NCI-H345 treated with DMSO at 0.1 percent for 48 hours (cell line): Measurements from ENCODE around the gene SH3TC1.

ENCODE experiments used
- DNase-seq: peaks from one replicate; lab custom pipeline; 2025; ENCODE audit not compliant: unreplicated experiment; lab: John Stamatoyannopoulos, UW

SH3TC1 gene

GRCh38 chr4:8163436-8164193, 35.5 kb upstream of the SH3TC1 start:
- no peak for DNase-seq

DNA sequence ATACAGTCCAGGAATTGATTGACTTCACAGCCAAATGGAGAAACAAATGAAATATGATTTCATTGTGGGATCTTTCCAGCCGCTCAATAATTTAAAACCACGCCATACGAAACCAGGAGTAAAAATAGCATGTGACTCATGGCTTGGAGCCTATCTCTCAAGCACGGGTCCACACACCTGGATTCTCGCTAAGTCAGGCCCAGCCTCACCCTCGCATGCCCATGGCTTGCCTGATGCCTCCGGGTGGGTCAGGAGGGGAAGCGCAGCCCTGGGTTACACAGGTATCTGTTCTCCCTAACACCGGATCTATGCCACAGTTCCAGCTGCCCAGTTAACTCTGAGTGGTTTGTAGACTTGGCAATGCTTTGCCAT, 34.9 kb upstream of the SH3TC1 start:
- no peak for DNase-seq

GRCh38 chr4:8164687-8165086, 34.4 kb upstream of the SH3TC1 start:
- no peak for DNase-seq

DNA sequence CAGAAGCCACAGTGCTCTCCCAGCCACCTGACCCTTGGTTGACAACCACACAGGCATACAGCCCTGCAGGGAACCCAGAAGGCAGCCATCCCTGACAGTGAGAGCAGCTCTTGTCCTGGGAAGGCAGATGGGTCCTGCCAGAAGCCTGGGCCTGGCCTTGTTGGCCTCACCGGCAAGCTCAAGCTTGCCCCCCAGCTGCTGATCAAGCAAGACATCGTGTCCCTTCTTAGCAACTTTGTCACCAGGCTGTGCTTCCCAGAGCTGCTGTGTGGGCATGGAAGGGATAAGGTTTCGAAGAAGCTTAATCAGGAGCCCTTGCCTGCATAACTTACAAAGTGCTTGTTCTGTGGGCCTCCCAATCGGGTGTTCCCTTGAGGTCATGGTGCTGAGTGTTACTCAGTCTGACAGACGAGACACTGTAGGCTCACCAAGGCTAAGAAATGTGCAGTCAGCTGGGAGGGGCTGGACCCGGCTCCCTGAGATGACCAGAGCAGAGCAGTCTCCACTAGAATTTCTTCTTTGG, 33.7 kb upstream of the SH3TC1 start:
- no peak for DNase-seq

DNA sequence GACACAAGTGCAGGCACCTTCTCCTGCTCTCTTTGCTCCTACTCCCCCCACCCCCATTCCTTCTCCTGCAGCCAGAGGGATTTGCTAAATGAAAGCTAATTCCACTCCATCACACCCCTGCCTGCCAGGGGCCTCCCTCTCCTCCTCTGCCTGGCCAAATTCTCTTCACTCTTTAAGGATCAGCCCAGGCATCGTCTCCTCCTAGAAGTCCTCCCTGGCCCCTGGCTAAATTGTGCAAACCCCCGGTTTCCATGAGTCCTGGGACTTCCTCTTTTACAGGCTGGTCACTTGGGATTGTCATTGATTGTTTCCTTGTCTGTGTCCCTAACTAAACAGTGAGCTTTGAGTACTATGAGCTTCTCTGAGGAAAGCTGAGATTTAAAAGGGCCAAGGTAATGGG, 31.8 kb upstream of the SH3TC1 start:
- no peak for DNase-seq

- DNase-seq: no peak
These were observed 31.3 kb upstream of the SH3TC1 start for GRCh38 chr4:8167815-8168214.

- no peak for DNase-seq
These were observed 30.9 kb upstream of the SH3TC1 start for GRCh38 chr4:8168232-8168631.

DNA sequence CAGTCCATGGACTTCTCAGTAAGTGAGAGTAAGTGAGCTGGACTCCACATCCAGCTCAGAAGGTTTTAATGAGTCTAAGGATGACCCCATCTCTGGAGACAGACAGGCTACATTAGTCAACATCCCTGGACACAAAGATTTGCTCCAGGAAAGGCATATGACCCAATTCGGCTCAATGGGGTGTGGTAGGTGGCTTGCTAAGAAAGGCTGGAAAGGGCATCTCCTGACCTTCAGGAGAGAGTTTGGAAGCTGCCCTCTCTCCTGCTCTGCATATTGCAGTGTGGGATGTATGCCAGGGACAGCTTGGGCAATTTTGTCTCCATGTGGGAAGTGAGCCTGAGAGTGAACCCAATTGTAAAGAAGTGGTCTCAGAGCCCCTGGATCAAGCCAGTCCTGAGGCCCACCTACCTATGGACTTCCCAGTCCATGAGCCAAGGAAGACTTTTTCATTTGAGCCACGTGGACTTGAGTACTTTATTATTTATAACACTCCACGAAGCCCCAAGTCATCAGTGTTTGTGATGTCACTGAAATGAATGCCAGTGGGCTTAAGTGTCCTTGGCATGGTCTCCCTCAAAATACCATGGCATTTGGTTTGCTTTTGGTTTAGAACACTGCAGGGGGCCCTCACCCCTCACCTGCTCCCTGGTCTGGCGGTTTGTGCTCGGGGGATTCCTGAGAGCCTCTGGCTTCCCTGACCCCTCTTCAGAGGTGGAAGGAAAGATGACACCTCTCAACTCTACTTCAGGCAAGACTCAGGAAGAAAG, 30.1 kb upstream of the SH3TC1 start:
- no peak for DNase-seq

GRCh38 chr4:8169763-8170162, 29.3 kb upstream of the SH3TC1 start:
- no peak for DNase-seq

DNA sequence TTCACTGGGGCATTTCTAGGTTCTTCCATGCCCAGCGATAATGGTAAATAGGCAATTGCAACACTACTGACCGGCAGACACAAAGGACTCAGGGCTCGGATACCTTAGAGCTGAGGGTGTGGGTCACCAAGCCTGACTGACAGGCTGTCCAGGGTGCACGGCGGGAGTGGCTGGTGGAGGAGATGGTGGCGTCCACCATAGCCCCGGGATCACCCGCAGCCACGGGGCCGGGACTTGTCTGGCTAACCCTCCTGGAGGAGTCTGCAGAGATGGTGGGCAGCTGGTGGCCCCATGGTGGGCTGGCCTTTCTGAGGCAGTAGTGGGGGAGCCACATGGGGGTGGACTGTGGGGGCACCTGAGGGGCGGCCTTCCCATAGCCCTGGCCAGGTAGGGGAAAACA, 28.7 kb upstream of the SH3TC1 start:
- no peak for DNase-seq

DNA sequence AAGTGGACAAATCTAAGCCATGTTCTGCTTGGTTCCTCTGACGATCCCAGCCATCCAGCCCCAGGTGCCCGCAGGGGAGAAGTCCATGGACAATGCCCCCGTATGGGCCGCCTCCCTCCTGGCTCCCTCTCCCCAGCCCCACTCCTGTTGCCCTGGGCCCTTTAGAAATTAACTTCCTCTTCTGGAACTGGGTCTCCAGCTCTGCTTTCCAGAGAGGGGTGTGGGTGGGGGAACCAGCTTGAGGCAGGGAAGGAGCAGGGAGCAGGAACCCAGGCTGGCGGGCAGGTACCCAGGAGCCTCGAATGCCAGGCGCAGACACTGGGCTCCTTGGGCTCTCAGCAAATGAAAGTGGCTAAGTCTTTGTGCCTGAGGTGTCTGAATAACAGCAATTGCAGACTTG, 27.8 kb upstream of the SH3TC1 start:
- DNase-seq: no peak

GRCh38 chr4:8171984-8172924, 26.8 kb upstream of the SH3TC1 start:
- no peak for DNase-seq

DNA sequence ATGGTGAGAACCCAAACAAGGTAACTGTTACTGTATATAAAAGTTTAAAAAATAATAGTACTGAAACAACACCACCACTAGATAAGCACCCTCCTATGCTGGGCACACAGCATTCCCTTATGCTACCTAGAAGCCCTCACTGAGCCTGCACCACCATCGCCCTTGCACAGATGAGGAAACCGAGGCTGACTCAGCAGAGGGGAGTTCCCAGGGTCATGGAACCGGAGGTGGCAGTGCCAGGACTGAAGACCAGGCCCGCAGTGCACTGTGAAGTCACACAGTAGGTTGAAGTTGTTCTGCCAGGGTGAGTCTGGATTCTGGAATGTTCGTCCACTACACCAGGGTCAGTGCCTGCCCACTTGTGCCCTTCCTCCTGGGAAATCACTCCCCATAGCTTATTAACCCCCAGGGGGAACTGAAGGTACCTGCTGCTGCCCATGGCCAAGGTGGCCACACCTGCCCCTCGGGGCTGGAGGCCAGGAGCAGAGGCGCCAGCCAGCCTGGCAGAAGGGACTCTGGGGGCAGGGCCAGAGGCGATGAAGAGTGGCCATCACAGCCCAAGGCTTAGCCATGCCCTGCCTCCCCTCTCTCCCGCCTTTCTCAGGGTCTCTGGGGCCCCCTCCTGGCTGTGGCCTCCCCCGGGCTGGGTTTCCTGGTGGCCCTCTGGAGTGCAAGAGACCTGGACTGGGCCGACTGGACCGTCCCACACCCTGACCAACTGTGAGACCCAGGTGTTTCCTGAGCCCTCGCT, 25.4 kb upstream of the SH3TC1 start:
- no peak for DNase-seq

- DNase-seq: no peak
These were observed 24.1 kb upstream of the SH3TC1 start for GRCh38 chr4:8174970-8175369.

GRCh38 chr4:8175686-8176085, 23.4 kb upstream of the SH3TC1 start:
- no peak for DNase-seq

GRCh38 chr4:8176547-8177399, 22.3 kb upstream of the SH3TC1 start:
- peak; percentile 29 for DNase-seq

GRCh38 chr4:8177552-8177951, 21.5 kb upstream of the SH3TC1 start:
- no peak for DNase-seq

GRCh38 chr4:8177956-8178355, 21.1 kb upstream of the SH3TC1 start:
- no peak for DNase-seq

GRCh38 chr4:8179074-8179473, 20.0 kb upstream of the SH3TC1 start:
- DNase-seq: no peak

DNA sequence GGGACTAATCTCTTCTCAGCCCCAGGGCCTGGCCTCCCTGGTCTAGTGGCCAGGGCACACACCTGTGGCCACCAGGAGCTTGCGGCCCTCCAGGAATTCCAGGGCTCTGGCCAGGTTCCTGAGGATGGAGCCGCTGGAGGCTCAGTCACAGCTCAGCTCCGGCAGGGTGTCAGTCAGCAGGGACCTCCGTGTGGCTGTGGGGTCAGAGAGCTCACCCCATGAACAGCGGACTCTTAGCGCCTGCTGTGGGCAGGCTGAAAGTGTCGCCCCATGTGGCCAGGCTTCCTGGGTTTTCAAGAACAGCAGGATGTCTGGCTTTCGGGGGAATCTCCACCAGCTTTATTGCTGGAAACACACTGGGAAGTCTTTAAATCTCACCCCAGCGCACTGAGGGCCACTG, 19.3 kb upstream of the SH3TC1 start:
- DNase-seq: no peak
